Measurements from ENCODE around the gene KRT33B. TPM values are rescaled to one million over a fixed set of nuclear protein-coding genes. Genes with fewer than 3 reads are reported as not detected.

The KRT33B gene
- total RNA-seq, 1 donor from 2014 or later = not detected

DNA sequence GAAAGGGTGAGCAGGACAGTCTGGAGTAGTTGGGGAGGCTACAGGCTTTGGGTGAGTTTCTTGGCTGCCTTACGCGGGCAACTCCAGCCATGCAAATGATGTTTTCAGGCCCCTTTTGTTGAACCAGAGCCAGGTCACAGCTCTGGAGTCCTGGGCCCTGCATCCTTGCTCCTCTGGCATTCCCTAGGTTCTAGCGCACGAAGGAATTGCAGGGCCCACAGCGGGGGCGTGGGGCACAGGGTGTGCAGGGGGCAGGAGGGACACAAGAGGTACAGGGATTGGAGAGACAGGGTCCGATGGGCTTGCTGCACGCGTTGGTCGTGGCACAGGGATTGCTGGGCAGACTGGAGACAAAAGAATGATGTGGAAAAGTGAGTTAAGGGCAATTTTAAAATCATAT is 24.2 kb upstream of the KRT33B start:
- DNase-seq = no peak

GRCh38 chr17:41393294-41393693 is 23.7 kb upstream of the KRT33B start:
- TF ChIP-seq, protein P1, sequence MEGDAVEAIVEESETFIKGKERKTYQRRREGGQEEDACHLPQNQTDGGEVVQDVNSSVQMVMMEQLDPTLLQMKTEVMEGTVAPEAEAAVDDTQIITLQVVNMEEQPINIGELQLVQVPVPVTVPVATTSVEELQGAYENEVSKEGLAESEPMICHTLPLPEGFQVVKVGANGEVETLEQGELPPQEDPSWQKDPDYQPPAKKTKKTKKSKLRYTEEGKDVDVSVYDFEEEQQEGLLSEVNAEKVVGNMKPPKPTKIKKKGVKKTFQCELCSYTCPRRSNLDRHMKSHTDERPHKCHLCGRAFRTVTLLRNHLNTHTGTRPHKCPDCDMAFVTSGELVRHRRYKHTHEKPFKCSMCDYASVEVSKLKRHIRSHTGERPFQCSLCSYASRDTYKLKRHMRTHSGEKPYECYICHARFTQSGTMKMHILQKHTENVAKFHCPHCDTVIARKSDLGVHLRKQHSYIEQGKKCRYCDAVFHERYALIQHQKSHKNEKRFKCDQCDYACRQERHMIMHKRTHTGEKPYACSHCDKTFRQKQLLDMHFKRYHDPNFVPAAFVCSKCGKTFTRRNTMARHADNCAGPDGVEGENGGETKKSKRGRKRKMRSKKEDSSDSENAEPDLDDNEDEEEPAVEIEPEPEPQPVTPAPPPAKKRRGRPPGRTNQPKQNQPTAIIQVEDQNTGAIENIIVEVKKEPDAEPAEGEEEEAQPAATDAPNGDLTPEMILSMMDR (IDR thresholded peaks at IDR 0.05) = no peak

More for the DNA sequence above, 24.2 kb upstream of the KRT33B start:
- no peak for ATAC-seq (ENCODE audit: low read depth)
- TF ChIP-seq, protein P1 (IDR thresholded peaks at IDR 0.05) = no peak
- Mint-ChIP-seq H3K36me3 (ENCODE audit: low read depth) (no peaks in the 10 kb centered on the region), H3K4me3 (no peak overlapping the region), H3K27ac (no peak overlapping the region), H3K9me3 (no peaks in the 10 kb centered on the region), H3K4me1 (no peaks in the 10 kb centered on the region), H3K27me3 (peaks cover 44% of the 10 kb centered on the region)
- POLR2A ChIA-PET = no interaction called here
- CTCF ChIA-PET = no interaction called here
- intact Hi-C loops (cut with micrococcal nuclease) = no loop called here

DNA sequence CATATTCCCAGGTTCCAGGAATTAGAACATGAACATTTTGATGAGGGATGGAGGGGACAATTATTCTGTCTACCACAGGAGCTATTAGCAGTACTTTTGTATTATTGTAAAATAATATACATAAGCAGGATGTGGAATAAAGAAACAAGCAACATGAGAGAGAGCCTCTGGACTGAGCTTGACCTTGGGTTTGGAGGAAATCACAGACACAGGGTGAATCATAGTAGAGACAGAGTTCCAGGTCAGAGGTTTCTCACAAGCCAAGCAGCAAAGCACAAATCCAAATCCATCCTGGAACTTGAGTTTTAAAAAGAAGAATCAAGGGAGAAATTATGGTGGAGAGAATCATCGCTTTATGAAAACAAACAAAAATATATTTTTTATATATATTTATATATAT is 22.7 kb upstream of the KRT33B start:
- intact Hi-C loops (cut with micrococcal nuclease) = no loop called here
- TF ChIP-seq, protein P1 (IDR thresholded peaks at IDR 0.05) = no peak
- no peak overlapping the region for H3K27ac Mint-ChIP-seq
- H3K36me3 Mint-ChIP-seq (ENCODE audit: low read depth) = no peaks in the 10 kb centered on the region
- H3K9me3 Mint-ChIP-seq = peaks cover 9% of the 10 kb centered on the region
- H3K4me1 Mint-ChIP-seq = no peaks in the 10 kb centered on the region
- no peak for DNase-seq
- H3K4me3 Mint-ChIP-seq = no peak overlapping the region
- peaks cover 52% of the 10 kb centered on the region for H3K27me3 Mint-ChIP-seq
- ChIA-PET POLR2A (no interaction called here), CTCF (no interaction called here)
- no peak for ATAC-seq (ENCODE audit: low read depth)

More at GRCh38 chr17:41393294-41393693, 23.7 kb upstream of the KRT33B start:
- intact Hi-C loops (cut with micrococcal nuclease) = no loop called here
- Mint-ChIP-seq H3K27me3 (peaks cover 48% of the 10 kb centered on the region), H3K4me1 (no peaks in the 10 kb centered on the region), H3K36me3 (ENCODE audit: low read depth) (no peaks in the 10 kb centered on the region), H3K9me3 (no peaks in the 10 kb centered on the region), H3K27ac (no peak overlapping the region), H3K4me3 (no peak overlapping the region)
- ATAC-seq (ENCODE audit: low read depth) = no peak
- POLR2A ChIA-PET = no interaction called here
- CTCF ChIA-PET = no interaction called here
- DNase-seq = no peak

- ATAC-seq (ENCODE audit: low read depth) = no peak
- CTCF ChIA-PET = interaction anchor here (1.0 kb wide), 1 partner anchor 13 kb away, joined by 3 read pairs; no protein-coding TSS in a partner anchor
- DNase-seq = no peak
- H3K27ac Mint-ChIP-seq = no peak overlapping the region
- intact Hi-C loops (cut with micrococcal nuclease) = no loop called here
- no peaks in the 10 kb centered on the region for H3K4me1 Mint-ChIP-seq
- TF ChIP-seq, protein P1 (IDR thresholded peaks at IDR 0.05) = no peak
- POLR2A ChIA-PET = no interaction called here
- H3K36me3 Mint-ChIP-seq (ENCODE audit: low read depth) = no peaks in the 10 kb centered on the region
- H3K27me3 Mint-ChIP-seq = peaks cover 52% of the 10 kb centered on the region
- H3K9me3 Mint-ChIP-seq = peaks cover 12% of the 10 kb centered on the region
- H3K4me3 Mint-ChIP-seq = no peak overlapping the region
Observed at GRCh38 chr17:41391535-41391934, 21.9 kb upstream of the KRT33B start.

- TF ChIP-seq, protein P1 (IDR thresholded peaks at IDR 0.05) = no peak
- Mint-ChIP-seq H3K4me1 (no peaks in the 10 kb centered on the region), H3K9me3 (peaks cover 16% of the 10 kb centered on the region), H3K27me3 (peaks cover 48% of the 10 kb centered on the region), H3K4me3 (no peak overlapping the region), H3K36me3 (ENCODE audit: low read depth) (no peaks in the 10 kb centered on the region), H3K27ac (no peak overlapping the region)
- DNase-seq (no peak), ATAC-seq (ENCODE audit: low read depth) (no peak)
- intact Hi-C loops (cut with micrococcal nuclease) = no loop called here
- ChIA-PET CTCF (no interaction called here), POLR2A (no interaction called here)
Observed at GRCh38 chr17:41390411-41390938, 20.9 kb upstream of the KRT33B start.
